ENCODE data around the gene CELF4.

The CELF4 gene

DNA sequence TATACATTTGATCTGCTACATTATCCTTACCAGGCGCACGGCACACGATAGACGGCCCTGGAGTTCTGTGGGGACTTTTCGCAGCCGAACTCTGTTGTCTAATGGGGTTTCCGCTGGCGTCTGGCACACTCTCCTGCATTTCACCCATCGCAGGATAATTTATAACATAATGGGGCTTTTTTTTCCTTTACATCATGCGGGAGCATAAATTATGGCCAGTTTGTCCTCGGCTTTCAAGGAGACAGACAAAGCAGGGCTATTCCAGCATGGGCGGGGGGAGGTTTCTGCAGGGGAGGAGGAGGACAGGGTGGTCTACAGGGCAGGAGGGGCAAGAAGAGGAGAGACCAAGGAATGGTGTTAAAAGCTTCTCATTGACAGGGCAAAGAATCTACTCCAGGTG lies 279.8 kb downstream of the CELF4 start:
- no peaks in the 10 kb centered on the region for H3K9me2 ChIP-seq (replicated peaks; ENCODE audit: insufficient read depth, low read length)
- no peaks in the 10 kb centered on the region for H3K9me3 ChIP-seq (ENCODE audit: insufficient read depth, low read length)
- H3K4me2 ChIP-seq (ENCODE audit: low read depth, low read length, poor library complexity, severe bottlenecking) = no peak overlapping the region
- no peak overlapping the region for H3K4me3 ChIP-seq (ENCODE audit: insufficient read depth, low read length, poor library complexity, severe bottlenecking)
- no peaks in the 10 kb centered on the region for H3K79me2 ChIP-seq (ENCODE audit: insufficient read depth, low read length)
- no peaks in the 10 kb centered on the region for H4K20me1 ChIP-seq (ENCODE audit: low read depth, low read length)
- no peaks in the 10 kb centered on the region for H3F3A ChIP-seq (ENCODE audit: insufficient read depth)
- H2AFZ ChIP-seq (ENCODE audit: low read depth, low read length, severe bottlenecking) = no peak overlapping the region
- H3K9ac ChIP-seq (ENCODE audit: low read length) = no peak overlapping the region
- no peaks in the 10 kb centered on the region for H3K36me3 ChIP-seq (ENCODE audit: low read length)
- no peak for TF ChIP-seq CTCF (IDR thresholded peaks at IDR 0.05; ENCODE audit: insufficient read depth, low read length, poor library complexity, severe bottlenecking)
- no peak for TF ChIP-seq EZH2phosphoT487 (conservative IDR thresholded peaks at IDR 0.05; ENCODE audit: low read length)
- H3K27me3 ChIP-seq (ENCODE audit: low read length) = no peaks in the 10 kb centered on the region
- H3K27ac ChIP-seq (ENCODE audit: low read depth, low read length) = no peak overlapping the region

GRCh38 chr18:37284260-37284659 lies 281.3 kb downstream of the CELF4 start:
- Histone ChIP-seq H3K27ac (ENCODE audit: low read depth, low read length) (no peak overlapping the region), H3F3A (ENCODE audit: insufficient read depth) (no peaks in the 10 kb centered on the region), H3K79me2 (ENCODE audit: insufficient read depth, low read length) (no peaks in the 10 kb centered on the region), H3K4me2 (ENCODE audit: low read depth, low read length, poor library complexity, severe bottlenecking) (no peak overlapping the region), H4K20me1 (ENCODE audit: low read depth, low read length) (no peaks in the 10 kb centered on the region), H3K4me3 (ENCODE audit: insufficient read depth, low read length, poor library complexity, severe bottlenecking) (no peak overlapping the region), H3K36me3 (ENCODE audit: low read length) (no peaks in the 10 kb centered on the region), H3K9ac (ENCODE audit: low read length) (no peak overlapping the region), H3K9me2 (replicated peaks; ENCODE audit: insufficient read depth, low read length) (no peaks in the 10 kb centered on the region), H3K9me3 (ENCODE audit: insufficient read depth, low read length) (no peaks in the 10 kb centered on the region), H2AFZ (ENCODE audit: low read depth, low read length, severe bottlenecking) (no peak overlapping the region), H3K27me3 (ENCODE audit: low read length) (no peaks in the 10 kb centered on the region)
- no peak for TF ChIP-seq CTCF (IDR thresholded peaks at IDR 0.05; ENCODE audit: insufficient read depth, low read length, poor library complexity, severe bottlenecking)
- no peak for TF ChIP-seq EZH2phosphoT487 (conservative IDR thresholded peaks at IDR 0.05; ENCODE audit: low read length)

DNA sequence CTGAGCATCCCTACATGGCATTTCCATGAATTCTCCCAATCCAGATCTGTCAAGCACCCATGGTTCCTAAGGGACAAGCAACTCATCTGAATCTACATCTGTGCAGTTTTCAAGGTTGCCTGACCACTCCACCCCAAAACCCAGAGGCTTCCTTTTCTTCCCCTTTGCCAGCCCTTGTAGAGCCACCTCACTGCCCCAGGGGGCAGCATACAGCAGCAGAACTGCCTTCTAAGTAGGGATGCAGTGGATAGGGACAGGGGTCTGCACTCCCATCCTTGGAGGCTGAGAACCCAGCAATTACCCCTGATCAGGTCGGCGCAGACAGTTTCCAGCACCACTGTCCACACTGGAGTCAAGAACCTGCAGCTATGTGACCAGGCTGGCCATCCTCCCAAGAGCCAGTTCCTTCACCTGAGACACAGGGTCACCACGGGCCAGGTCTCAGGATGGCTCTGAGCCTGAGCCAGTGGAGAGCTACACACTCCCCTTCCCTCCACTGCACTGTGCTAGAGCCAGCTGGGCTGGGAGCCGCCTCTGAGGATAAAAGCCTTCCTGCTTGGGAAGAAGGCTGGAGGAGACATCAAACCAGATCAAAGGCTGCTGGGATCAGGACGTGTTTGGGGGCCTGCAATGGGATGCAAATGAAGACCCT lies 283.1 kb downstream of the CELF4 start:
- H3K27me3 ChIP-seq (ENCODE audit: low read length) = no peaks in the 10 kb centered on the region

More for the DNA sequence above, 283.1 kb downstream of the CELF4 start:
- no peaks in the 10 kb centered on the region for H3K9me3 ChIP-seq (ENCODE audit: insufficient read depth, low read length)
- no peaks in the 10 kb centered on the region for H3F3A ChIP-seq (ENCODE audit: insufficient read depth)
- no peak overlapping the region for H2AFZ ChIP-seq (ENCODE audit: low read depth, low read length, severe bottlenecking)
- H3K4me2 ChIP-seq (ENCODE audit: low read depth, low read length, poor library complexity, severe bottlenecking) = no peak overlapping the region
- TF ChIP-seq CTCF (IDR thresholded peaks at IDR 0.05; ENCODE audit: insufficient read depth, low read length, poor library complexity, severe bottlenecking) = peak; percentile 36
- TF ChIP-seq EZH2phosphoT487 (conservative IDR thresholded peaks at IDR 0.05; ENCODE audit: low read length) = no peak
- H3K36me3 ChIP-seq (ENCODE audit: low read length) = no peaks in the 10 kb centered on the region
- no peak overlapping the region for H3K9ac ChIP-seq (ENCODE audit: low read length)
- H3K4me3 ChIP-seq (ENCODE audit: insufficient read depth, low read length, poor library complexity, severe bottlenecking) = no peak overlapping the region
- H3K9me2 ChIP-seq (replicated peaks; ENCODE audit: insufficient read depth, low read length) = no peaks in the 10 kb centered on the region
- H3K27ac ChIP-seq (ENCODE audit: low read depth, low read length) = no peak overlapping the region
- H3K79me2 ChIP-seq (ENCODE audit: insufficient read depth, low read length) = no peaks in the 10 kb centered on the region
- no peaks in the 10 kb centered on the region for H4K20me1 ChIP-seq (ENCODE audit: low read depth, low read length)
